GM21825 (cell line): ENCODE results near the gene SPOCK2.
"Not testable (repeated sequence)": the region's sequence is repeated elsewhere in the genome, so short reads cannot be mapped to it uniquely, and the experiment has no call there.

Experiments used
- ATAC-seq: cut with Tn5 transposase; IDR thresholded peaks from one replicate; pipeline ENCODE4 v1.9.1; 2021; ENCODE audit warnings: mild to moderate bottlenecking, moderate library complexity; ENCODE audit not compliant: unreplicated experiment

The SPOCK2 gene

DNA sequence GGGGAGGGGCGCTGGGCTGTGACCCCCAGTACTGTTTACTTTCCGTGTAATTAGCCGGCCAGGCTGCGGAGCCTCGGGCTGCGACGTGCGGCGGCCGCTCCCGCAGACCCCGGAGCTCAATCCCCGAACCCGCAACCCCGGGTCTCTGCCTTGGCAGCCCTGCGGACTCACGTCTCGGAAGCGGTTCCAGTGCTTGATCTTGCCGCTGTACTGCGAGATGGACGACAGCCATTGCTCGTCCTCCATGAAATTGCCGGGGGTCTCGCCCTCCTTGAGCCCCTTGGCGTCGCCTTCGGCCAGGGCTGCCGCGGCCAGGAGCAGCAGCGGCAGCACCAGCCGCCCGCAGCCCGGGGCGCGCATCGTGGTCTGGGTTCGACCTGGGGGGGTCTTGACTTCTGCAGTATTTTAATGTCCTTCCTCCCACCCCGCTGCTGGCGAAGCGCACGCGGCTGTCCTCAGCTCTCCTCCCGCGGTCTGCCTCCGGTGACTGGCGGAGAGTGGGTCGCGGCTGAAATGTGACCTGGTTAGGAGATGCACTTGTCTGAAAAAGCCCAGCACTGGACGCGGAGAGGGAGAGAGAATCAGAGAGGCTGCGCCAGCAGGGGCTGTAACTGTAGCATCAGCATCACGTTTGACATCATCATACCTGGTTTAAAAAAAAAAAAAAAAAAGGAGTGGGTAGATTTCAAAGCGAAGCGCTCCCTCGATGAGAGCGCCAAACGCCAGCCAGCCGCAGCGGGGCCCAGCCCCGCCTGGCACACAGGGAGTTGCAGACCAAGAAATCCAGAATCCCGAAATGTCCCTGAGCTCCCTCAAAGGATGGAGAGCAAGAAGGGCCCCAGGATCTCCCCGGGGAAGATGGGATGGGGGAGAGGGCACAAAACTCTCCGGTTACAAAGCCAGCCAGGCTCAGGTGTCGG lies at the start of gene SPOCK2:
TSS of gene SPOCK2 (minus strand) at position 583 of the 920 bp plus-strand sequence. CDS start at position 360, 223 bp downstream.
- ATAC-seq: no peak

- no peak for ATAC-seq
These were observed 49.2 kb upstream of the SPOCK2 start for GRCh38 chr10:72137583-72137982.

GRCh38 chr10:72136225-72136624 lies 47.9 kb upstream of the SPOCK2 start:
- not testable (repeated sequence) for ATAC-seq

GRCh38 chr10:72134785-72135767 lies 46.7 kb upstream of the SPOCK2 start:
- ATAC-seq: no peak

GRCh38 chr10:72133517-72133916 lies 45.2 kb upstream of the SPOCK2 start:
- peak; percentile 75 for ATAC-seq

- ATAC-seq: no peak
These were observed 44.5 kb upstream of the SPOCK2 start for GRCh38 chr10:72132854-72133253.

DNA sequence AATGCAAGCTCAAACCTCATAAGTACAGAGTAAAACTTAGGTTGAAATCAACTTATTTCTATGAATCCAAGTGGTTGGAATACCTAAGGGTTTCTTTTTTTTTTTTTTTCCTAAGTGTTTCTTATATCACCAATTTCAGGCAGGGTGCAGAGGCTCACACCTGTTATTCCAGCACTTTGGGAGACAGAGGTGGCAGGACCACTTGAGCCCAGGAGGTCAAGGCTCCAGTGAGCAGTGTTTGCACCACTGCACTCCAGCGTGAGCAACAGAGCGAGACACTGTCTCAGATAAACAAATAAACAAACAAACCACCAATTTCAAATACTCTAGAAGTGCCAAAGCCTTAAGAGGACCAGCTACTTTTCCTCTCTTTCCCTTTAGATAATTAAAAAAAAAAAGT lies 39.2 kb upstream of the SPOCK2 start:
- ATAC-seq: no peak

DNA sequence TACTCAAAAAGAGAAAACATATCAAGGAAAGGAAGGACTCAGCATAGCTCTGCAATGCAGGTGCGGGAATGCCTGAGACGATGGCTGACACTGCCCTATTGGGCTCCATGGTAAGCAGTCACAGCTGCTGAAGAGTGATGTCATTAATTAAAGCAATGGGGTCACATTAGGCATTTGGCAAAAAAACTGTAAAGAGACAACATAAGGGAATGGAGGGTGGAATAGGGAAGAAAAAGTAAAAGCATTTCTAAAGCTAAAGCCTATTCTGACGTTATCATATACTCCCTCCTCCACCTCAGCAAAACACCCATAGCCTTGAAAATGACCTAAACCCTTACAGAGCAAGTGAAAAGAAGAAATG lies 38.5 kb upstream of the SPOCK2 start:
- ATAC-seq: no peak

DNA sequence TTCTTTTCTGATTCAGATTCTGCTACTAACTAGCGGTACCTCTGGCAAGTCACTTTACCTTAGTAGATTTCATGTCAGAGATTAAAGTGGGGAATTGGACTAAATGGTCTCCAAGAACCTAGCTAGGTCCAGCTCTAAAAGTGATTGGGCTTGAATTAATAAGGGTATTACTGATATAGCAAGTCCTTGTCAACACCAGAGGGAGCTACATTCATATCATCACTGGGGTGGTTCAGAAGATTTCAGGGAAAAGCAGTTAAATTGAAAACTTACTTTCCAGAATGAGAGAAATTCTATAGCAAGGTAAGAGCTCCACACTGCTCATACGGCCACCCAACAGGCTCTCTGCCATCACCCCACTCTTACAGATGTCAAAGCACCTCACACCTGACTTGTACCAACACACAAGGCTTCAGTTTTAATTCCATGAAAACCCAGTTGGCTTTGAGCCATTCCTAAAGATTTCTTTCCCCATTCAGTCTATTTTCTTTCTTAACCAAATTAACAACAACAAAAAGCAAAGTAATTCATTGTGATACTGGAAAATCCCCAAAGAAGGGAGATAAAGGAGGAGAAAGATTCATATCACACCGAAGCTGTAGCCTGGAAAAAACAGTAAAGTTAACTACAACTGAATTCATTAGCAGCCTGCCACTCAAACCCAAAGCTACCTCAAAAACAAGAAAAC lies 38.0 kb upstream of the SPOCK2 start:
- ATAC-seq: no peak

DNA sequence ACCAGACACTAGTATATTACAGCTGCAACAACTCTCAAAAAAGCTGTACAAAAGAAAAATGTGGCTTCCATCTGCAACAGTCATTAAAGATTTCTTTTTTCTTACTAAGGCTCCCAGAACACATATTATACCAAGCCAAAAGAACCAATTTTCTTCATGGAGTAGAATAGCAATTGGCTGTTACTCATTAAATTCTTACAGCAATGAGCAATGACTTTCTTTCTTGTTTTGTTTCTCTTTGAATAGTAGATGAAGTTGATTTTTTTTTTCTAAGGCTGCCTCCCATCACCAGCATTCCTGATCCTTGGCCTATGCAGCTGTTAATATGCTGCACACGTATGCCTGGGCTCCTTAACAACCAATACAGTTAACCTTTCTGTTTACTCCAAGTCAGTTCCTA lies 36.6 kb upstream of the SPOCK2 start:
- no peak for ATAC-seq

DNA sequence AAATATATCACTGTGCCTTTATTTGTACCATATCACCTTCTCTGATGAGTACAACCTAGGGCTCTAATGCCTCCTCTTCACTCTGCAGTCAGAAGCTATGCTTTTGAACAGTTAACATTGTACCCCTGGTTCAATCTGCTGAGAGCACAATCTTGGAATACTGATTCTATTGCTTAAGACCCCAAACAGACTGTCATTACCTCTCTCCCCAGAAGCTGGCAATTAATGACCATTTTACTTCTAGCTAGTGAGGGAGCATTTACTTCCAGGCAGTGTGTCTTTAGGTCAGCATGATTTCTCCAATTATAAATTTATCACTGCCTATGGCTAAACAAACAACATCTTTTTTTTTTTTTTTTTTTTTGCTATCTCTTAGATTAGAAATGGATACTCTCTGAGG lies 36.0 kb upstream of the SPOCK2 start:
- ATAC-seq: no peak

DNA sequence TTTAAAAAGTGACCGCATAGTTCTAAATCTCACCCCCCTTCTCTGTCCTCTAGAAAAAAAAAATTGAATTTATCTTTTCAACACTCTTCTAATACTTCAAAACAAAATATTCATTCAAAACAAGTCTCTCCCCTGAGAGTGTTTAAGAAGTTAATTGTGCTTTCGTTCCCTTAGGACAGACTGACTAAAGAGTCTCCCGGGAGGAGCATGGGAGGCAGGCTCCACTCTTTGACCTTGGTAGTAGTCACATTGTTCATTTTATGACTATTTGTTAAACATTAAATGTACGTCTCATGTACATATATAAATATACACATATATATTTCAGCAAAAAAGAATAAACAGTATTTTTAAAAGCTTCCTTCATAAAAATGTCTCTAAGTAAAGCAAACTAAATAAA lies 35.3 kb upstream of the SPOCK2 start:
- ATAC-seq: no peak

GRCh38 chr10:72122221-72122620 lies 33.9 kb upstream of the SPOCK2 start:
- ATAC-seq: no peak

DNA sequence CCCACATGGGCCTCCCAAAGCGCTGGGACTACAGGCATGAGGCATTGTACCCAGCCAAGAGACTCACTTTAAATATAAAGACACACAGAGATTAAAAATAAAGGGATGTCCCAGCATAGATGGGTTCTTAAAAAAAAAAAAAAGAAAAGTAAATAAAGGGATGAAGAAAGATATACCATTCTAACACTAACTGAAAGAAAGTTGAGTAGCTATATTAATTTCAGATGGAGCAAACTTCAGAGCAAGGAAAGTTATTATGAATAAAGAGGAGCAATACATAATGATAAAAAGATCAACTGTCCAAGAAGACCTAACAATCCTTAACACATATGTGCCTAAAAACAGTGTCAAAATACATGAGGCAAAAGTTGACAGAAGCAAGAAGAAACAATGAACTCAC lies 33.0 kb upstream of the SPOCK2 start:
- ATAC-seq: no peak

DNA sequence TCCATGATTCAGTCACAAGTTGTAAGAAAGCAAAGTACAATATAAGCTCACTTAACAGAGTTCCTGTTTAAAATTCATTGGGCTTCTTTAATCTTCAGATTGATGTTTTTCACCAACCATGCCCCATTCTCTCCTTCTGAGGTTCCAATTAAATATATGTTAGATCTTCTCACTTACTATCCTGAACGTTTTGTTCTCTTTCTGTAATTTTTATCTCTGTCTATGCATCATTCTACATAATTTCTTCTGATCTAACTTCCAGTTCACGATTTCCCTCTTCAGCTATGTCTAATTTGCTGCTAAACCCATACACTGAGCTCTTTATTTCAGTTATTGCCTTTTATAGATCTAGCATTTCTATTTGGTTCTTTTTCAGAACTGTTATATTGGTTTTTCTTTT lies 28.0 kb upstream of the SPOCK2 start:
- no peak for ATAC-seq

- no peak for ATAC-seq
These were observed 26.5 kb upstream of the SPOCK2 start for GRCh38 chr10:72114706-72115450.

DNA sequence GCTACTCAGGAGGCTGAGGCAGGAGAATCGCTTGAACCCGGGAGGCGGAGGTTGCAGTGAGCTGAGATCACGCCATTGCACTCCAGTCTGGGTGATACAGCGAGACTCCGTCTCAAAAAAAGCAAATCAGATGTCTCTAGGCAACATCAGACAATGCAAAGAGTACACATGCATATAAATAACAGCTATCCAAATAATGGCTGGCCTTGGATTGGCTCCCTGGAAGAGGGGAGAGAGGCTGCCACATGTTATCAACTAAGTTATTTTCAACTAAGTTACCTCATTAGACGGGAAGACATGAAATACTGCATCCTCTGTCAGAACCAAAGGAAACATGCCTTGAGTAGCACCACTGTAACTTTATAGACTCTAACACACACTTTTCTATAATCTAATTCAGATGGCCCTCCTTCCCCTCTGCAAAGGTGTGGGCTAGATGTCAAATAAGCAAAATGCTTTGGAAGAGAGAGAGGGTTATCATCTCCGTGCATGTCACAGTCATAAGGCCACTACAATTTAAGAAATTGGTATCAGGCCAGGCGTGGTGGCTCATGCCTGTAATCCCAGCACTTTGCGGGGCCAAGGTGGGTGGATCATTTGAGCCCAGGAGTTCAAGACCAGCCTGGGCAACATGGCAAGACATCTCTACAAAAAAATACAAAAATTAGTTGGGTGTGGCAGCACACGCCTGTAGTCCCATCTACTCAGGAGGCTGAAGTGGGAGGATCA lies 22.5 kb upstream of the SPOCK2 start:
- no peak for ATAC-seq

DNA sequence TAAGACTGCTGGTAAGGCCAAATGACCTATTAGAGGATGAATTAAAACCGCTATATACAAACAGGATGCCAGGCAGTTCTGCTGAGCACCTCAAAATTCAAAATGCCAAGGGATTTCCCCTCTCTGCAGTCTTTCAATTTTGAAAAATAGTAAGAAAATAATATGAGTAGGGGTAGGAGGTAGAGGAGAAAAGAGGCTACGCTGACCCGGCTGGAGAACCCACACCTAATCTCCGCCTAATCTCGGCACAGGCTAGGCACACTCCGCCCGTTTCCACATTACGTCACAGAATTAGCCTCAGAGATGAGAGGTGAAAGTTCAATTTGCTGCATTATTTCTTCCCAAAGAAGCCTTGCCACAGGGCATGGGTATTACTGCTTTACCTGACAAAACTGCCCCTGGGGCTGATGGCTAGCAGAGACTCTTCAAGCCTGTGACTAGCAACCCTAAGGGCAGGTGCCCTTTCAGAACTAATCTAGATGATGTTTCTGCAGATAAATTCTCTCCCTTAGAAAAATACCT lies 21.3 kb upstream of the SPOCK2 start:
- ATAC-seq: no peak

DNA sequence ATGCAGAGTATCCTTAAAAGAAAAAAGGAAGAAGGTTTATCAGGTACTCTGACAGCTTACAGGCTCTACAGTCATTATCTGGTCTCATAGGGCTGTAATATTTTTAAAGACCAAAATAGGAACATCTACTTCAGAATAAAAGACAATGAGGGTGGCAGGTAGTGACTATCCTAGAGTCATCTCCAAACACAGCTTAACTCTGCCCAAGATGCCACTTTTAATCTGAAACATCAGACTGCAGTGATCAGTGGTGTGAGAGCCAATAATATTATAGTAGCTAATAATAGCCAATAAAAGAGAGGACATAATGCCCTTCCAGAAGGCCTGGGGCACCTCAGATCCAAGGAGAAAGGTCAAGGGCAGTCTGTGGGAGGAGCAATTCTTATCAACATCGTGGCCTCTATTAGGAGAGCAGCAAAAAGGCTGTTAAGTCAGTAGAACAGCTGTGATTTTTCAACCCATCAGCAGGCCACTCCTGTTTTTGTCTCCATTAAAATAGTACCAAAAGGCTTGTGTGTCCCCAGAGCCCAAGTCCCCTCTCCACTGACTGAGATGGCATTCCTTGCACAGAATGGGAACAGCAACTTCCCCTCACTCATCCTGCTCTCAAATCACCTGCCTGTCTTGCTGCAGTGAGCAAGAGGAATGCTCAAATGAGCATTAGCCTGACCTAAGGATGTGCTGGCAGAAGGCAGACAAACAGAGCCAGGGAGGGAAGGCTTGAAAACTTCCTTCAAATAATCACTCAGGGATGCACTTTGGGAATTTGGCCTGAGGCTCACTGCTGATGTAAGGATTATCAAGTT lies 20.7 kb upstream of the SPOCK2 start:
- no peak for ATAC-seq
